ENCODE data around the gene INHBA.

INHBA gene

GRCh38 chr7:41688906-41689305, 14.0 kb downstream of the INHBA start:
- no peak for DNase-seq (ENCODE audit: low spot score)

GRCh38 chr7:41688012-41688625, 14.8 kb downstream of the INHBA start:
- no peak for DNase-seq (ENCODE audit: low spot score)

DNA sequence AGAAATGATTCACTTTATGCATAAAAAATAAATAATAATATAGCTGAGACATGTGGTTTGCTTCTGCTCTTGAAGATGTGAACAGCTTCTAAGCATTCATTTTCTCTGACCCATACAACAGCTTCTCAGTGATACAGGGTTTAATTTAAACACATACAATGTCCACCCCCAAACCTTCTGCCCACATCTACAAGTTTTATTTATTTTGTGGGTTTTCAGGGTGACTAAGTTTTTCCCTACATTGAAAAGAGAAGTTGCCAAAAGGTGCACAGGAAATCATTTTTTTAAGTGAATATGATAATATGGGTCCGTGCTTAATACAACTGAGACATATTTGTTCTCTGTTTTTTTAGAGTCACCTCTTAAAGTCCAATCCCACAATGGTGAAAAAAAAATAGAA, 17.2 kb downstream of the INHBA start:
- no peak for DNase-seq (ENCODE audit: low spot score)

DNA sequence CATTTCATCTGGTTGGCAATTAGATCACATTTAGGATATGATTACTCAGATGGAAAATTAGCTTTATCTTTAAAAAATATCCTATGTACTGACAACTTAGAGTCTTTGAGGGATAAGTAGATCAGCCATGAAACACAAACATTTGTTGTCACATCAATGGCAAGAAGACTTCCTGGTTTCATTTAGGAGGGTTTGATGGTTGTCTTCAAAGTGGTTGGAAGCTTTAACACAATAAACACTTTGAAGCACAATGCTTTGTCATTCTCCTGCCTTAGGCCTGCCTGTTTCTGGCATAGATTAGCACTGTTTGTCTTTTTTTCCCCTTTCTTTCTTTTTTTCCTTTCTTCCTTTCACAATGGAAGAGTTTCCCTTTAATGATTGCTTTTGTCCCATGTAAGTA, 20.5 kb downstream of the INHBA start:
- DNase-seq (ENCODE audit: low spot score) = no peak

DNA sequence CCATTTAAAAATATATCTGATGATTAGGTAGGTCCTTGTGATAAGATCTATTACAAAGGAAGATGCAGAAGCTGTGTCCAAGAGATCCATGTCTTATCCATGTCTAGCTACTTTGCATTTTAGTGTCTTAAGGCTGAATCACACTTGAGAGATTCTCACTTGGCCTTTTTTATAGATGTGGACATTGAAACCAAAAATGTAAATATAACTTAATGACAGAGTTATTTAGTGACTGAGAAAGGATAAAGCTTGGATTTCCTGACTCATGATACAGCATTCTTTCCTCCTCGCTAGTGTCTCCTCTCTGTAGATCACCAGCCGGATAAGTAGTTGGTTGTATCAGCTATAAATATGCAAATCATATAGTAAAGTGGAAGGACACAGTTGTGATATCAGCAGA, 23.3 kb downstream of the INHBA start:
- DNase-seq (ENCODE audit: low spot score) = no peak

DNA sequence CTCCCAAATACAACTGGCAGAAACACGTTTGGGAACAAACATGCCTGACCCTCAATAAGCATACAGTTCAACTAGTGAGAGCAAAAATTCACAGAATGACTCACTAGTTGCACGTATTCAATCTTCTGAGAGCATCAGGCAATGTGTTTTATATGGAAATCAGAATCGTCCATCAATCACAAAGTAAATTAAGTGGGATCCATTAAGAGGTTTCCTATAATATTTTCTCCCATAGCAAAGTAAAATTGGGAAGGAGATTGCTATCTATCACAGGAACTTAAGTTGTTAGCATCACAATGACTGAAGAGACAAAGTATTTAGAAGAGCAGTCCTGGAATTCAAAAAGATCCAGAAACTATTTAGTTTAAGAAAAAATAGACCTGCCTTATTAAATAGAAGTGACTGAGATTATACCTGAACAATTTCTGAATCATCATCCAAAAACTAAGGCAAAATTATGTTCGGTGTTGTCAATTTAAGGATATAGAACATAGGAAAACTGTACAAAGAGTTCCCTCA, 28.3 kb downstream of the INHBA start:
- DNase-seq (ENCODE audit: low spot score) = no peak

DNA sequence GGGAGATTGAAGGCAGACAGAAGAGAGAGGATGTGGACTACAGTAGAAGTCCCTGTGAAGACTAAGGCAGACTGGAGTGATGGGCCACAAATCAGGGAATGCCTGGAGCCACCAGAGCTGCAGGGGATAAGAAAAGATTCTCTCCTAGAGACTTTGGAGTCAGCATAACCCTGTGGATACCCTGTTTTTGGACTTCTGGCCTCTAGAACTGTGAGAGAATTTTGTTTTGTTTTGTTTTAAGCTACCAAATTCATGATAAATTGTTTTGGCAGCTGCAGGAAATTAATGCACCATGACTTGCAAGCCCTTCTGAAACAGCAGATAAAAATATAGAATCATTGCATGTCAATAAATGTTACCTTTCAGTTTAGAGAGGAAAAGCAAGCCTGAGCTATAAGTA, 41.3 kb downstream of the INHBA start:
- DNase-seq (ENCODE audit: low spot score) = no peak

DNA sequence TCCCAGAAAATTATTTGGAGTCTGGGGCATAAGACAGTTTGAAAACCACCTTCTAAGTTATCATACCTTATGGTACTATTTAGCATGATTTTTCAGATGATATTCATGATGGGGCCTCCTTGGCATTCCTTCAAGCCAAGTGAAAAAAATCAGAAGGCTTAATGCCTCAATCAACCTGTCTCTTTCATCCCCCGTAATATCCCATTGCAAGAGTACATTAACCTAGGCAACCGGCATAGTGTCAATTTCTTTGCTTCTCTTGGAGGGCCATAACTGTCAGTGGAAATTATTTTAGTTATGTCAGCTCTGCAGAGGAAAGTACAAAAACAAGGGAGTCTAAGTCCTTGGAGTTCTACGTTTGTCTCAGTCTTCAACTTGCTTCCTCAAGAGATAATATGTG, 43.4 kb downstream of the INHBA start:
- DNase-seq (ENCODE audit: low spot score) = no peak

- DNase-seq (ENCODE audit: low spot score) = no peak
These were observed 46.5 kb downstream of the INHBA start for GRCh38 chr7:41656366-41656765.

DNA sequence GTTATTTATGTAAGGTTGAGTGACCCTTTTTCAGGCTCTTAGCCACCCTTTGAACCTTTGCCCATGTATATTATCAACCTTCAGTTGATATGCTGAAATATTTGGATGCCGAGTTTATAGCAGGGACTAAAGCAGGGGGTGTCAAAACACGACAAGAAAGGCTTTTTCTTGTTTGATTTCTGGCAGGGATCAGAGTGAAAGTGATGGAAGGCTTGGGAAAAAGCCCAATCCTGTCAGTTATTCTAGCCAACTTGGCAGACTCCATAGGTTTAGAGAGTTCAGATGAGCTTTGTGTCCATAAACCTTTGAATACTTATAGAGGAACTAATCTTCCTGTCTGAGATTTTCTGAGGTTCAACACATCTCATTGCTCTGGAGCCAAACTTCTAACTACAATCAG, 47.5 kb downstream of the INHBA start:
- DNase-seq (ENCODE audit: low spot score) = no peak

- no peak for DNase-seq (ENCODE audit: low spot score)
These were observed 50.6 kb downstream of the INHBA start for GRCh38 chr7:41652267-41652666.

- DNase-seq (ENCODE audit: low spot score) = no peak
These were observed 54.4 kb downstream of the INHBA start for GRCh38 chr7:41648501-41648900.

- DNase-seq (ENCODE audit: low spot score) = no peak
These were observed 59.3 kb downstream of the INHBA start for GRCh38 chr7:41643616-41644015.

GRCh38 chr7:41641665-41642014, 61.2 kb downstream of the INHBA start:
- DNase-seq (ENCODE audit: low spot score) = no peak

DNA sequence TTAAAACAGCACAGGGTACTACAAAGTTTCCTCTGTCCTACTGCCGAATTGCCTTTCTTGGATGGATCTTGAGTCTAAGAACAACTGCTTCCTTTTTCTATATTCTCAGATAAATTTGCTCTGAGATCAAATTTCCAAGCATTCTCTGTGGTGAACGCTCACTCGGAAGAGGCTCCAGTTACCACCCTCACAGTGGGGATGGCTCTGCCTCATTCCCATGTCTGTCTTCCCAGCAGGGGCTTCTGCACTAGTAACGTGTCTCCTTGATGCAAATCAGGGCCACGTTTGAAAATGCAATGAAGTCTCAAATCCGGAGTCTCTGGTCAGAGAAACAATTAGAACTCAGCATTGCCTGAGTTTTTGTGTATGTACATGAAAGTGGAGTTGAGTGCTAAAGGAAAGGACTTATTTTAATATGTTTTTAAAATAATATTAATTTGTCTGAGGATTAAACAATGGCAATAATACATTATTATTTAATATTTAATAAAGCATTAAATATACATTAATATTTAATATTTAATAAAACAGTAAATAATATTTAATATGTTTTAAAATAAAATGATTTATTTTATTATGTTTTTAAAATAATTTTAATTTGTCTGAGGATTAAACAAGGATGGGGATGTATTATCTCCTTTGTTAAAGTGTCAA, 61.8 kb downstream of the INHBA start:
- no peak for DNase-seq (ENCODE audit: low spot score)

GRCh38 chr7:41640487-41640886, 62.4 kb downstream of the INHBA start:
- no peak for DNase-seq (ENCODE audit: low spot score)

DNA sequence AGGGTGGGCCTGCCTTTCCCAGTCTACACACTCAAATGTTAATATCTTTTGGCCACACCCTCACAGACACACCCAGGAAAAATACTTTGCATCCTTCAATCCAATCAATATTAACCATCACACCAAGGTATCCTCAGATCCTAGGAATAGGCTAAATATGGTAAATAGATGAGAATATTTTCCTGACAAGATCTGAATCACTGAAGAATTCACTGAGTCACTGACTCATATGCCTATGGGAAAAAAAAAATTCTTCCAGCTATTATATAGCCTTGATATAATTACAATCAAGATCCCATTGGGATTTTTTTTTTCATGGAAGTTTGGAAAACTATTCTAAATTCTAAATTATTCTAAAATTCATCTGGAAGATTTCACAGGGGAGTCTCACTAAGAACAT, 65.8 kb downstream of the INHBA start:
- no peak for DNase-seq (ENCODE audit: low spot score)

Data from germinal center (tissue), 1 donor.